Transverse colon (tissue), 3 donors: ENCODE data around the gene LGALS4.

Experiments used
- CTCF ChIP-seq, 5 experiments: fragments of 200-600 bp in 3 of 5; fragments of 450-650 bp in 2 of 5; sonication (generic) in 3 of 5; IDR thresholded peaks; 1 replicate in 2 of 5; 2 replicates in 3 of 5; pipeline ENCODE4 v1.5.1; 2016 to 2017; ENCODE audit warnings: antibody characterized with exemption in 5 of 5, inconsistent platforms in 3 of 5, mild to moderate bottlenecking in 2 of 5, moderate library complexity in 1 of 5
- POLR2A ChIP-seq: fragments of 450-650 bp; IDR thresholded peaks from one replicate; pipeline ENCODE4 v1.6.1; 2016; ENCODE audit warnings: antibody characterized with exemption, mild to moderate bottlenecking, moderate library complexity

GRCh38 chr19:38793671-38794070, 19.1 kb downstream of the LGALS4 start:
- TF ChIP-seq CTCF (IDR thresholded peaks at IDR 0.05) (no peak), POLR2A (no peak)
